Skin of body (tissue), 2 donors: Measurements from ENCODE around the gene HPCAL4. TPM values are rescaled to one million over a fixed set of nuclear protein-coding genes. Genes with fewer than 3 reads are reported as not detected.

ENCODE experiments used
- small RNA-seq: library from RNA; depleted of rRNA; stranded (forward); fragments of <200 nt; gene quantifications from one replicate; pipeline ENCODE3, GENCODE V24; 2014; ENCODE audit warnings: low replicate concordance
- total RNA-seq: library from RNA; depleted of rRNA; stranded (reverse); fragments of >200 nt; gene quantifications from one replicate; pipeline ENCODE4 v1.2.3, GENCODE V29; 2014

Gene HPCAL4
- total RNA-seq, 1 donor from 2014 or later, result 0.20 TPM

Small RNA genes within 50 kb of the gene (small RNA-seq; reads per million reads assigned to genes)
- gene RNU7-121P, result not detected

Other genes starting within 250 kb of the HPCAL4 start
- gene BMP8A, start 199.8 kb downstream of the HPCAL4 start, total RNA-seq, result 1.3 TPM
- 138 TPM for gene PABPC4, start 114.6 kb downstream of the HPCAL4 start, total RNA-seq
- 5.2 TPM for gene HEYL, start 51.8 kb downstream of the HPCAL4 start, total RNA-seq
- 2.0 TPM for gene NT5C1A, start 19.3 kb downstream of the HPCAL4 start, total RNA-seq
- 26.0 TPM for gene PPIE, start 47.4 kb upstream of the HPCAL4 start, total RNA-seq
- 2.4 TPM for gene OXCT2, start 79.9 kb upstream of the HPCAL4 start, total RNA-seq
- 2.0 TPM for gene BMP8B, start 97.4 kb upstream of the HPCAL4 start, total RNA-seq
- 28.3 TPM for gene TRIT1, start 192.1 kb upstream of the HPCAL4 start, total RNA-seq
- gene MYCL, start 210.5 kb upstream of the HPCAL4 start, total RNA-seq, result 9.6 TPM